ENCODE data around the gene SHC3.

SHC3 gene

DNA sequence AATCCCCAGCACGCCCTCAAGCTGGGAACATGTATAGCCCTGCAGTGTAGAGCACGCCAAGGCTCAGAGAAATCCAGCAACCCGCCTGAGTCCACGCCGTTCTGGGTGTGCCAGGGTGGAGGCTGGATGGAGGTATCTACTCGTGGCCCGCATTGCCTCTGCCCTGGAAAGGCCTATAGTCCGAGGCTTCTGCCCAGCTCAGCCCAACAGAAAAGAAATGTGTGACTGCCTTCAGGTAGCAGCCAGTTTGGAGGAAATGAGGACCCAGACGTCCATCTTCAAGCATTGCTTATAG is 169.1 kb downstream of the SHC3 start:
- TF ChIP-seq, protein P1, sequence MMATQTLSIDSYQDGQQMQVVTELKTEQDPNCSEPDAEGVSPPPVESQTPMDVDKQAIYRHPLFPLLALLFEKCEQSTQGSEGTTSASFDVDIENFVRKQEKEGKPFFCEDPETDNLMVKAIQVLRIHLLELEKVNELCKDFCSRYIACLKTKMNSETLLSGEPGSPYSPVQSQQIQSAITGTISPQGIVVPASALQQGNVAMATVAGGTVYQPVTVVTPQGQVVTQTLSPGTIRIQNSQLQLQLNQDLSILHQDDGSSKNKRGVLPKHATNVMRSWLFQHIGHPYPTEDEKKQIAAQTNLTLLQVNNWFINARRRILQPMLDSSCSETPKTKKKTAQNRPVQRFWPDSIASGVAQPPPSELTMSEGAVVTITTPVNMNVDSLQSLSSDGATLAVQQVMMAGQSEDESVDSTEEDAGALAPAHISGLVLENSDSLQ (IDR thresholded peaks at IDR 0.05), result no peak
- TF ChIP-seq LEF1 (IDR thresholded peaks at IDR 0.05; ENCODE audit: borderline replicate concordance) (no peak), ZNF384 (IDR thresholded peaks at IDR 0.05) (no peak), HDGF (IDR thresholded peaks at IDR 0.05; ENCODE audit: borderline replicate concordance) (no peak), FOXK2 (IDR thresholded peaks at IDR 0.05) (no peak), CTBP1 (IDR thresholded peaks at IDR 0.05; ENCODE audit: borderline replicate concordance) (no peak), FOXM1 (IDR thresholded peaks at IDR 0.05; ENCODE audit: borderline replicate concordance) (no peak), BHLHE40 (IDR thresholded peaks at IDR 0.05; ENCODE audit: borderline replicate concordance) (no peak), SP1 (IDR thresholded peaks at IDR 0.05) (no peak), TARDBP (IDR thresholded peaks at IDR 0.05) (no peak), ARNT (IDR thresholded peaks at IDR 0.05) (no peak), SUZ12 (IDR thresholded peaks at IDR 0.05) (no peak), ELF4 (IDR thresholded peaks at IDR 0.05) (no peak), FOXA1 (IDR thresholded peaks at IDR 0.05) (no peak), L3MBTL2 (conservative IDR thresholded peaks at IDR 0.05) (no peak)
- ChIA-PET POLR2A (interaction anchor here (1.4 kb wide), 1 partner anchor 301 kb away, joined by 3 read pairs; no protein-coding TSS in a partner anchor), CTCF (no interaction called here)
- no peak for DNase-seq (ENCODE audit: extremely low spot score)

DNA sequence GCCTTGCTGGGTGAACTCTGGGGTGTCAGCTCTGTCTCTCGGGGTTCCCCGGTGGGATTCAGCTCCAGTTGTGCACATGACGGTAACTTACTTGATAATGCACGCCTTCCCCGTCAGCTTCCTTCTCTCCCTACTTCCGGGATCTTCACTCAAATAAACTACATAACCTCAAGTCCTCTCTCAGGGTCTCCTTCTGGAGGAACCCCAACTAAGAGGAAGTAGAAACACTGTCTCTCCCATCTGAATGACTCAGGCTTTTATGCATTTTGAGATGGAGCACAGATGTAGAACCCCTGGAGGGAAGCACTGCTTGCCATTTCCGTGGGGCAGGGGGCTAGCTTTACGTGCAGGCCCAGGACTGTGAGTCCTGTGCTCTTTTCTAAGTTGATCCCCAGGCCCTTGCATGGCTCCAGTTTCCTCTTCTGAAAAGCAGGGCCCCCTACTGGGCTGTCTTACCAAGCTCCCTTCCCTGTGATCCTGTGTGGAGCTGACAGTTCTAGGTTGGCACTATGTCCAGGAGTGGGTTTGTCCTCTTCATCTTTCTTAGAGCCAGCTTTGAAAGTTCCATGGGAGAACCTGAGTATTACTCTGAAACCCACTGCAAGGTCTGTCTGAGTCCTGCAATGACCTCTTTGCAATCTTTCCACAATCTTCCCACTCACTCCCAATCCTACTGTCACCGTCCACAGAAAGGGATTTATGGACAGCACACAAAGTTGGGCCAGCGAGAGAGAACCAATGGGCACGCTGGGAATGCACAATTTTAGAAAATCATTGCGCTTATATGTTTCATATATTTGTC is 169.7 kb downstream of the SHC3 start:
- DNase-seq (ENCODE audit: extremely low spot score), result no peak
- TF ChIP-seq ELF4 (IDR thresholded peaks at IDR 0.05), result no peak
- TF ChIP-seq HDGF (IDR thresholded peaks at IDR 0.05; ENCODE audit: borderline replicate concordance), result no peak
- ChIA-PET POLR2A (interaction anchor here (1.4 kb wide), 1 partner anchor 302 kb away, joined by 3 read pairs; no protein-coding TSS in a partner anchor), CTCF (no interaction called here)

DNA sequence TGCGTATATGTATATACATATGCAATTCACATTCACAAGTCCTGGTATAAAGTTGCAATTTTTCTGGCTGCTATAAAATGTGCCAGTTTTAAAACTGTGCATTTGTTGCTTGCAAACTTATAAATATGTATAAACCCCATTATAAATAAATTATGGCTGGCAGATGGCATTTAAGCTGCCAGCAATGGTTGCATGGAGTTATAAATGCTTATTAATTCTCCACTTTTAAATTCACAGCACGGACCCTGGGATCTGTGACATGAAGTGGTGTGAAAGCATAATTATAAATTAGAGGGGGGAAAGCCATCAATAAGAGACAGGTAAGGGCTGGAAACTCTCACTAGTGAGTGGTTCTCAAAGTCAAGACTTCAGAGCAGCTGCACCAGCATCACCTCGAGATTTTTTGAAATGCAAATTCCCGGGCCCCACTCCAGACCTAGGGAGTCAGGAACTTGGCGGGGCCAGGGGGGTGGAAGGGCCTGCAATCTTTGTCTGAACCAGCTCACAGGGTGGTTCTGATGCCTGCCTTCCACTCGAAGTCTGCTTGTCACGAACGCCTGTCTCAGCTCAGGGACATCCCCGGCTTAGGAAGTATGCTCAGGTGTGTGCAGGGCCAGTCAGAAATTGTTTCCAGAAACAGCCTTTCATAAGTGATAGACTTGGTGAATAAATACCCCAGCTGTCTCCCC is 170.4 kb downstream of the SHC3 start:
- ChIA-PET POLR2A (interaction anchor here (1.4 kb wide), 1 partner anchor 302 kb away, joined by 3 read pairs; no protein-coding TSS in a partner anchor), CTCF (no interaction called here)
- TF ChIP-seq ZNF384 (IDR thresholded peaks at IDR 0.05) (no peak), CTBP1 (IDR thresholded peaks at IDR 0.05; ENCODE audit: borderline replicate concordance) (no peak), FOXA1 (IDR thresholded peaks at IDR 0.05) (no peak), LEF1 (IDR thresholded peaks at IDR 0.05; ENCODE audit: borderline replicate concordance) (no peak), ELF4 (IDR thresholded peaks at IDR 0.05) (no peak), FOXK2 (IDR thresholded peaks at IDR 0.05) (no peak), FOXM1 (IDR thresholded peaks at IDR 0.05; ENCODE audit: borderline replicate concordance) (no peak), TARDBP (IDR thresholded peaks at IDR 0.05) (no peak), L3MBTL2 (conservative IDR thresholded peaks at IDR 0.05) (no peak)
- TF ChIP-seq, protein P1 (IDR thresholded peaks at IDR 0.05), result no peak
- DNase-seq (ENCODE audit: extremely low spot score), result no peak

DNA sequence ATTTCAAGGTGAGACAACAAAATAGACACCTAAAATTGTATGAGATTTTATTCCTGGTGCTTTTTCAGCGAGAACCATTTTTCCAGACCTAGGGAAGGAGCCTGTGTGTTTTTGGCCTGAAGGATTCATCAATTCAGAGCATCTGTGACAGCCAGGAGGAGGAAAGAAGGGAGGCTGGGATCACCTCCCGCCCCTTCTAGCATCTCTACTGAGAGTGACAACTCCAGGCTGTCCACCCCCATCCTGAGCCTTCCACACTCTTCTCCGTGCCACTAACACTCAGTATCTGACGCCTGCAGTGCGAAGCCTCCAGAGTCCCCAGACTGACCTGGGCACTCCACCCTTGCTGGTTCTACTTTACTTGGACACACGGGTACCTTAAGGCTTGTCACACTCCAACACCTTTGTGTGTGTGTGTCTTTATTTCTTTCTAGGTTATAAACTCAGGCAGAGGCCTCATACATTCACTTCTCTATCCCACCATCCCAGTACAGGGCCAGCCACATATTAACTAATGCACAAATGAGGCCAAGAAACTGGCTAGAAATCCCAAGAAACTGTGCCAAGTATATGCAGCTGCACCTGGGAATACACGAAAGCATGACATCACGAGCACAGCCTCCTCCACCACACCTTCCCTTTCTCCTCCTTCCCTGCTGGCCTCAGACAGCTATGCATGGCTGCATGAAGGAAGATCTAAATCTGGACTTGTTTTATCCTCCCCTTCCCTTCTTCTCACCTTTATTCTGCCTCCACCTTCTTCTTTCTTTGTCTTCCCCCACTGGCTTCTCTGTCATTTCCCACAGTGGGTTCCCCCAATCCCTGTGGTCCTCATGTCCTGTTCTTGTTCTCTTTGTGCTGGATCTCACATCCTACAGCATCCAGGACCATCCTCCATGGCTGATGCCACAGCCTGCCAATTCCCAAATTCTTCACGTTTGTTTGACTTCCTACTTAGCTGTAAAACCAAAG is 171.3 kb downstream of the SHC3 start:
- POLR2A ChIA-PET, result no interaction called here
- CTCF ChIA-PET, result no interaction called here
- no peak for DNase-seq (ENCODE audit: extremely low spot score)
- TF ChIP-seq HDGF (IDR thresholded peaks at IDR 0.05; ENCODE audit: borderline replicate concordance) (no peak), FOXA1 (IDR thresholded peaks at IDR 0.05) (no peak), CTBP1 (IDR thresholded peaks at IDR 0.05; ENCODE audit: borderline replicate concordance) (no peak), ARNT (IDR thresholded peaks at IDR 0.05) (no peak), SUZ12 (IDR thresholded peaks at IDR 0.05) (no peak), FOXK2 (IDR thresholded peaks at IDR 0.05) (no peak), SP1 (IDR thresholded peaks at IDR 0.05) (no peak), NFRKB (IDR thresholded peaks at IDR 0.05) (no peak), ELF4 (IDR thresholded peaks at IDR 0.05) (no peak), ZNF384 (IDR thresholded peaks at IDR 0.05) (no peak), TARDBP (IDR thresholded peaks at IDR 0.05) (no peak), LEF1 (IDR thresholded peaks at IDR 0.05; ENCODE audit: borderline replicate concordance) (no peak), BHLHE40 (IDR thresholded peaks at IDR 0.05; ENCODE audit: borderline replicate concordance) (no peak)
- TF ChIP-seq, protein P1 (IDR thresholded peaks at IDR 0.05), result no peak

DNA sequence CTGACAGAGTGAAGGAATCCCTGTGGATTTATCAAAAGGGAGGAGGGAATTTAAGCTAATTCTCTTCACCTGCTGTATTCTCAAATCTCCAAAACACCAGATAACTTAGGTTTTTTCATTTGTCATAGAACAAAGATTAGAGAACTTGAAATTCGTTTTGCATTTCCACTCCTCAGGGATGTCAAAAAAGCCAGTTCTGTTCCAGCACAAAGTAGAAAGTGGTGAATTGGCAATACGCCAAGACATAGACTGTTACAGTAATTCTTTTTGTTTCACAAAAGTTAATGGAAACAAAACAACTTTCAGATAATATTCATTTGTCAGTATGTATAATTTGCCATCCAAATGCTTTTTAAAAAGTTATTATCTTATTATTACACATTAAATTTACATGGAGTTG is 172.4 kb downstream of the SHC3 start:
- ChIA-PET POLR2A (no interaction called here), CTCF (no interaction called here)
- no peak for DNase-seq (ENCODE audit: extremely low spot score)
- TF ChIP-seq TARDBP (IDR thresholded peaks at IDR 0.05) (no peak), FOXM1 (IDR thresholded peaks at IDR 0.05; ENCODE audit: borderline replicate concordance) (no peak), LEF1 (IDR thresholded peaks at IDR 0.05; ENCODE audit: borderline replicate concordance) (no peak), ELF4 (IDR thresholded peaks at IDR 0.05) (no peak), ARNT (IDR thresholded peaks at IDR 0.05) (no peak)
